Measurements from ENCODE around the gene STX4. TPM values are rescaled to one million over a fixed set of nuclear protein-coding genes. Genes with fewer than 3 reads are reported as not detected.

STX4 gene
- total RNA-seq, 4 donors from 2014 or later = 26.8 to 47.6 (median 39.9) TPM

GRCh38 chr16:31080035-31080629 lies 46.8 kb downstream of the STX4 start:
- Histone ChIP-seq H3K4me3 (replicated peaks in 1 of 3) (no peak overlapping the region), H3K9me3 (no peaks in the 10 kb centered on the region), H3K4me1 (peaks cover 4 to 6% of the 10 kb centered on the region in 2 donors), H3K27ac (no peak overlapping the region), H3K27me3 (no peaks in the 10 kb centered on the region), H3K36me3 (peaks cover 48 to 49% of the 10 kb centered on the region in 2 donors)
- no peak for DNase-seq
- TF ChIP-seq POLR2A (IDR thresholded peaks at IDR 0.05) = no peak
- no peak for TF ChIP-seq CTCF (IDR thresholded peaks at IDR 0.05)
- WGBS, 2 donors = 95% methylated on average over 15 to 40 of the region's 40 CpGs
- intact Hi-C loops (cut with DNase I) = no loop called here

- WGBS, 2 donors = 84 to 86% methylated on average over 5 to 10 of the region's 13 CpGs
- Histone ChIP-seq H3K4me1 (no peaks in the 10 kb centered on the region), H3K27ac (no peak overlapping the region), H3K36me3 (peaks cover 48 to 49% of the 10 kb centered on the region in 2 donors), H3K27me3 (no peaks in the 10 kb centered on the region), H3K9me3 (no peaks in the 10 kb centered on the region), H3K4me3 (replicated peaks in 1 of 3) (no peak overlapping the region)
- DNase-seq = no peak
- TF ChIP-seq CTCF (IDR thresholded peaks at IDR 0.05) = no peak
- no peak for TF ChIP-seq POLR2A (IDR thresholded peaks at IDR 0.05)
- intact Hi-C loops (cut with DNase I) = no loop called here
These were observed 47.5 kb downstream of the STX4 start for GRCh38 chr16:31080756-31081419.

- no peak overlapping the region for H3K4me3 ChIP-seq (replicated peaks in 1 of 3)
- DNase-seq = no peak
- TF ChIP-seq POLR2A (IDR thresholded peaks at IDR 0.05) (no peak), CTCF (IDR thresholded peaks at IDR 0.05) (no peak)
- H3K27ac ChIP-seq = no peak overlapping the region
- 85 to 90% methylated on average over 16 to 26 of the region's 26 CpGs for WGBS, 2 donors
- no peaks in the 10 kb centered on the region for H3K27me3 ChIP-seq
- H3K9me3 ChIP-seq = no peaks in the 10 kb centered on the region
- H3K36me3 ChIP-seq = peaks cover 45 to 48% of the 10 kb centered on the region in 2 donors
- intact Hi-C loops (cut with DNase I) = no loop called here
- H3K4me1 ChIP-seq = no peaks in the 10 kb centered on the region
These were observed 48.3 kb downstream of the STX4 start for GRCh38 chr16:31081428-31082351.

GRCh38 chr16:31082368-31083045 lies 49.1 kb downstream of the STX4 start:
- no peaks in the 10 kb centered on the region for H3K4me1 ChIP-seq
- H3K27ac ChIP-seq = no peak overlapping the region
- H3K36me3 ChIP-seq = peaks cover 37 to 40% of the 10 kb centered on the region in 2 donors
- DNase-seq = no peak
- intact Hi-C loops (cut with DNase I) = no loop called here
- no peaks in the 10 kb centered on the region for H3K9me3 ChIP-seq
- H3K27me3 ChIP-seq = no peaks in the 10 kb centered on the region
- no peak for TF ChIP-seq CTCF (IDR thresholded peaks at IDR 0.05)
- no peak for TF ChIP-seq POLR2A (IDR thresholded peaks at IDR 0.05)
- WGBS, 2 donors = 86 to 87% methylated on average over 7 to 9 of the region's 14 CpGs
- H3K4me3 ChIP-seq (replicated peaks in 1 of 3) = no peak overlapping the region

All from thyroid gland (tissue), 4 donors.